ENCODE results near the gene ZNF607. TPM values are rescaled to one million over a fixed set of nuclear protein-coding genes. Genes with fewer than 3 reads are reported as not detected.

Gene ZNF607
- total and polyA plus RNA-seq, 10 of the 15 experiments (the other 5 are each of a cell fraction or from before 2014, with no cell fraction given), result 0.47 to 5.7 (median 2.2) TPM

- in situ Hi-C loops (cut with MboI) (loop anchor here (10.0 kb wide), 1 partner anchor 340 kb away; no protein-coding TSS in a partner anchor), intact Hi-C loops (cut with micrococcal nuclease; ENCODE audit: unreplicated experiment) (loop anchor here (1.0 to 5.0 kb wide), 2 partner anchors 187 to 437 kb away; partner anchors contain the start of genes ZNF569 and ZNF570)
- peaks cover 26% of the 10 kb centered on the region for H3K79me2 ChIP-seq (ENCODE audit: control insufficient read depth, insufficient read depth, low read length)
- no peaks in the 10 kb centered on the region for H3K27me3 ChIP-seq (replicated peaks in 1 of 2; ENCODE audit: control insufficient read depth in 2 of 2, insufficient read depth in 2 of 2, low read length in 1 of 2)
- H3K27ac ChIP-seq (ENCODE audit: control insufficient read depth, insufficient read depth), result peak overlapping the region; percentile 85
- no TSS peak for BruUV-seq (replicated peaks)
- no peak for DNase-seq (ENCODE audit: low read depth, low spot score)
- peak overlapping the region; percentile 80 for H3K4me3 ChIP-seq
- H3K36me3 ChIP-seq (ENCODE audit: control insufficient read depth in 2 of 2, insufficient read depth in 2 of 2, low read length in 1 of 2), result peaks cover 0 to 4% of the 10 kb centered on the region in 2 experiments; a peak in 1 of 4 replicates
- WGBS (ENCODE audit: insufficient coverage, insufficient replicate concordance, low lambda C conversion rate, missing lambda C conversion rate), result 1% methylated on average over 40 of the region's 40 CpGs
- no peaks in the 10 kb centered on the region for H4K20me1 ChIP-seq (ENCODE audit: control insufficient read depth, insufficient read depth)
- no peak for FAIRE-seq
- peak overlapping the region; percentile 84 for H2AFZ ChIP-seq (ENCODE audit: control insufficient read depth, low read depth, low read length)
- no peaks in the 10 kb centered on the region for H3K4me1 ChIP-seq (ENCODE audit: control insufficient read depth, insufficient read depth, low read length)
- peaks cover 6% of the 10 kb centered on the region for H3K9me3 ChIP-seq (replicated peaks; ENCODE audit: control insufficient read depth, insufficient read depth, low read length)
- RAD21 ChIA-PET (ENCODE audit: unreplicated experiment), result interaction anchor here (1.0 kb wide), 1 partner anchor 247 kb away, joined by 3 read pairs; no protein-coding TSS in a partner anchor
- POLR2A ChIA-PET, result no interaction called here
- SMC1A ChIA-PET (ENCODE audit: uncharacterized antibody, unreplicated experiment), result no interaction called here
- peak overlapping the region; percentile 75 for H3K4me2 ChIP-seq (ENCODE audit: control insufficient read depth, insufficient read depth)
- CTCF ChIA-PET, result no interaction called here
- H3K9ac ChIP-seq (ENCODE audit: control insufficient read depth, insufficient read depth, low read length), result peak overlapping the region; percentile 89
- ATAC-seq, result peak; percentile 71
- TF ChIP-seq NR2F1 (conservative IDR thresholded peaks at IDR 0.05) (0 out of 2 replicates have a peak, but pooled peaks have one; percentile 39), MTA2 (IDR thresholded peaks at IDR 0.05; ENCODE audit: low read depth) (no peak), HDGF (IDR thresholded peaks at IDR 0.05) (0 out of 2 replicates have a peak, but pooled peaks have one; percentile 48), MAX (IDR thresholded peaks at IDR 0.05; ENCODE audit: low read depth, low read length) (peak; percentile 50; the same call in 1 of the 2 replicates), JUNB (IDR thresholded peaks at IDR 0.05) (no peak), MTA3 (IDR thresholded peaks at IDR 0.05; ENCODE audit: borderline replicate concordance, low read length) (no peak), NFXL1 (IDR thresholded peaks at IDR 0.05; ENCODE audit: borderline replicate concordance) (no peak), USF1 (IDR thresholded peaks at IDR 0.05; ENCODE audit: borderline replicate concordance, extremely low read length, insufficient read depth, low read depth, low read length) (no peak), BHLHE40 (IDR thresholded peaks at IDR 0.05; ENCODE audit: borderline replicate concordance in 1 of 2, low read depth in 2 of 2, low read length in 1 of 2) (no peak), CEBPB (IDR thresholded peaks at IDR 0.05; ENCODE audit: borderline replicate concordance in 1 of 2, low read depth in 2 of 2, low read length in 2 of 2) (no peak), GATAD2B (conservative IDR thresholded peaks at IDR 0.05; ENCODE audit: low read depth) (peak; percentile 35; the same call in 1 of the 2 replicates), ATF3 (IDR thresholded peaks at IDR 0.05; ENCODE audit: borderline replicate concordance, extremely low read depth, low read depth, low read length) (no peak), SPI1 (IDR thresholded peaks at IDR 0.05; ENCODE audit: borderline replicate concordance, insufficient read depth, low read depth, low read length) (0 out of 2 replicates have a peak, but pooled peaks have one; percentile 35), HDAC2 (IDR thresholded peaks at IDR 0.05) (0 out of 2 replicates have a peak, but pooled peaks have one; percentile 42), IRF3 (IDR thresholded peaks at IDR 0.05) (no peak), RB1 (IDR thresholded peaks at IDR 0.05; ENCODE audit: borderline replicate concordance) (no peak), KDM1A (IDR thresholded peaks at IDR 0.05; ENCODE audit: borderline replicate concordance) (no peak), POLR2A (IDR thresholded peaks at IDR 0.05; ENCODE audit: low read depth, low read length) (peak; percentile 56; the same call in 1 of the 2 replicates), CBX3 (IDR thresholded peaks at IDR 0.05; ENCODE audit: borderline replicate concordance, low read depth) (no peak), CREB1 (IDR thresholded peaks at IDR 0.05; ENCODE audit: low read depth) (0 out of 2 replicates have a peak, but pooled peaks have one; percentile 10), DPF2 (IDR thresholded peaks at IDR 0.05) (no peak)
Measured at GRCh38 chr19:37654629-37655300, 64.8 kb downstream of the ZNF607 start.
